Suppressor macrophage treated with lipopolysaccharide for 4 hours (primary cell): ENCODE data around the gene CPNE6.
A peak's percentile ranks its signal among the peaks of the same experiment; 100 is the strongest.
"Not testable (repeated sequence)": the region's sequence is repeated elsewhere in the genome, so short reads cannot be mapped to it uniquely, and the experiment has no call there.

ENCODE experiments used
- DNase-seq: peaks from one replicate; pipeline ENCODE4 v3.0.0-alpha.2; 2020

The CPNE6 gene

GRCh38 chr14:24071144-24071697 is at the start of gene CPNE6:
Gene CPNE6, plus strand, starts transcription at chr14:24071562. Its CDS starts 1,375 bp downstream, at chr14:24072937.
- no peak for DNase-seq

GRCh38 chr14:24024939-24025418 is 46.4 kb upstream of the CPNE6 start:
- not testable (repeated sequence) for DNase-seq

DNA sequence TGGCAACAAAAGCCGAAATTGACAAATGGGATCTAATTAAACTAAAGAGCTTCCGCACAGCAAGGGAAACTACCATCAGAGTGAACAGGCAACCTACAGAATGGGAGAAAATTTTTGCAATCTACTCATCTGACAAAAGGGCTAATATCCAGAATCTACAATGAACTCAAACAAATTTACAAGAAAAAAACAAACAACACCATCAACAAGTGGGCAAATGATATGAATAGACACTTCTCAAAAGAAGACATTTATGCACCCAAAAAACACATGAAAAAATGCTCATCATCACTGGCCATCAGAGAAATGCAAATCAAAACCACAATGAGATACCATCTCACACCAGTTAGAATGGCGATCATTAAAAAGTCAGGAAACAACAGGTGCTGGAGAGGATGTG is 41.7 kb upstream of the CPNE6 start:
- DNase-seq = not testable (repeated sequence)

DNA sequence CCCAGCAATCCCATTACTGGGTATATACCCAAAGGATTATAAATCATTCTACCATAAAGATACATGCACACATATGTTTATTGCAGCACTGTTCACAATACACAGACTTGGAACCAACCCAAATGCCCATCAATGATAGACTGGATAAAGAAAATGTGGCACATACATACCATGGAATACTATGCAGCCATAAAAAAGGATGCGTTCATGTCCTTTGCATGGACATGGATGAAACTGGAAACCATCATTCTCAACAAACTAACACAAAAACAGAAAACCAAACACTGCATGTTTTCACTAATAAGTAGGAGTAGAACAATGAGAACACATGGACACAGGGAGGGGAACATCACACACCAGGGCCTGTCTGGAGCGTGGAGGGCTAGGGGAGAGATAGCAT is 40.0 kb upstream of the CPNE6 start:
- not testable (repeated sequence) for DNase-seq

DNA sequence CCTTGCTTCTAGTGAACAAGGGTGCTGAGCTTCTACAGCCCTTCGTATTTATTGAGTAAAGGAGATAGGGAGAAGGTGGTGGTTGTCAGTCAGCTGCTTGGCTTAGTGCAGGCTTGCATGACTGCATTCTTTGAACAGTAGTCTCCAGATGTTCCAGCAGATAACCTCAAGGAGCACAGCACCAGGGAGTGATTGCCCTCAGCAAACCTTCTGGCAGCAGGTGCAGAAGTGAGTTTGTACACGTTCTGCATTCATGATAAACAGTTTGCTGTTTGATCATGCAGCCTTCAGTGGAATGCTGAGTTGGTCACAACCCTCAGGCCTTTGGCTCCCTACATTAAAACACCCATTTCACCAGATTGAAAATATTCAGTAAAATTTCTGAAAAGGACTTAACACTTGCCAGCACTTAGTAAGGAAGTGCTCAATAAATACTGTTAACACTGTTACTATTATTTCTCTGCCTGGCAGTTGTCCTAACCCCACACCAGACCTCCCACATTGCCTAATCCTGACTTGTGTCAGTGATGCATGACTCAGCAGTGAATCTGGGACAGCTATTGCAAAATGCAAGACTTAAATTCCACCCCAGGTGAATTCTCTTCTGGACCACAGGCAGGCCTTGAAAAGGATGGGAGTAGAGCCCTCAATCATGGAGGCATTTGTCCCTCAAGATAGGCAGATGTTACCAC is 38.5 kb upstream of the CPNE6 start:
- peak; percentile 81 for DNase-seq

DNA sequence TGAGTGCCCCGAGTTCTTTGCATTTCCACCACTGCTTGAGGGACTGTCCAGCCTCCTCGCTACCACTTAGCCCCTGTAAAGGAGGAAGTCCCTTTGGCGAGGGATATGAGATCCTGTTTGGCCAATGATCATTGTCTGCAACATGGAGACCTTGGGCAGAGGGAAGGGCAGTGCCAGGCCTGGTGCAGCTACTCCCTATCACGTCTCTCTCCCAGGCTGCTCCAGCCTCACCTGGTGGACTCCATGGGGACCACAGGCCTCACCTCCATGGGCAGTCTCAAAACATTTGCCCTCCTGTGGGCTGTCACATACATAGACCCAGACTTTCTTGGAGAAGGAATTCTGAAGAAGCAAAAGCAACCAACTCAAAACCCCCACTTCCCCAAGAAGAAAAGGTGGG is 35.6 kb upstream of the CPNE6 start:
- peak; percentile 24 for DNase-seq

DNA sequence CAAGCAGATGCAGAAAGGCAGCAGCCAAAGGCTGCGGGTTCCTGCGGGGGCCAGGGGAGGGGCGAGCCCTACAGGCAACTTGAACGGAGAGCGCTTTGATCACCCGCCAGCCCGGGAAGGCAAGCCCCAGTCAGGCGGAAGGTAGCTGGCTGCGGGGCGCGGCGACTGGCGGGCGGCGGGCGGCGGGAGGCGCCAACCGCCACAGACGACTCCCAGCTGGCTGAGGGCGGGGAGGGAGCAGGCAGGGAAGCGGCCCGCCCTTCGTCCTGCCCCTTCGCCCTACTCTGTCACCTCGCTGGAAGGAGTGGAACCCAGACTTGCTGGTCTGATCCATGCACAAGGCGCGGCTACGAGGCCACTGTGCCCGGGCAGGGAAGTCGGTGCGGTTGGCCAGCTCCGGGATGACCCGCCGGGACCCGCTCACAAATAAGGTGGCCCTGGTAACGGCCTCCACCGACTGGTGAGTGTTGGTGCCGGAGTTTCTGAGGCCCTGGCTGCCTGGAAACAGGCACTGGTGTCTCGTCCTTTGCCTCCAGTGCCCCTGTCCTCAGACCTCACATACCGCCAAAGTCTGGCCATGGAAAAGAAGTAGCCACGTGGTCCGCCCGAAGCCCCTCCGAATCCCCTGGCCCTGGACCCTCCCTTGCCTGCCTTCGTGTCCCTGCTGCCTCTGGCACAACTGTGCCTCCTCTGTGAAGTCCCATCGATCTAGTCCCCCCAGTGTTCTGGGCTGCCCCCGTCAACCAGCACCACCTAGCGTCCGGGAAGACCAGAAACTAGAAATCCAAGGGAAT is 35.0 kb upstream of the CPNE6 start:
- peak; percentile 85 for DNase-seq

DNA sequence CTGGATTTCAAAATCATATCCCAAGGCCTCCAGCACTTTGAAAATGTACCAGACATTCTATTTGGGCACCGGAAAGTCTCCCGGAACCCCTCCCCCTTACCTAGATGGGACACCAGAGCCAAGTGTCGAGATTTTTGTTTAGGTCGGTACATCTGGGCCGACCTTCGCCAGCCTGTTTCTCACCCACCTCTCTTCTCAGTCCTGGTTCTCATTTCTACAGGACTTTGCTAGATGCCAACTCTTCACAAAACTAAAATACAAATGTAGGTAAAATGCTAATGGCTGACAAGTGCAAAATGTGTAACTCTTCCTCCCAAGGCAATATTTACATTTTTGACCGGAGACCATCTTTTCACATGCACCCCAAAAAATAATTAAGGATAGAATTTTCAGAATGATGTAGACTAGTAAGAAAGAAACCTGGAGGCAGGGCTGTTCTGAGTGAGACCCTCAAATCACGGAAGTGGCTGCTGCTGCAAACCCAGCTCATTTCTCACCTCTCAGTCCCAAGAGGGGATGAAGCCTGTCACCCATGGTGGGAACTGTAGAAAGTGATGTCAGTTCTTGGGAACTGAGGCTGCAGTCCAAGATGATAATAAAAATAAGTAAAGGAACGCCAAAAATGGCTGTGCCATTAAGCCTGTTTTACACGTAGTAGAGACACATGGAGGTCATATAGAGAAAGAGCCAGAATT is 34.3 kb upstream of the CPNE6 start:
- DNase-seq = not testable (repeated sequence)

DNA sequence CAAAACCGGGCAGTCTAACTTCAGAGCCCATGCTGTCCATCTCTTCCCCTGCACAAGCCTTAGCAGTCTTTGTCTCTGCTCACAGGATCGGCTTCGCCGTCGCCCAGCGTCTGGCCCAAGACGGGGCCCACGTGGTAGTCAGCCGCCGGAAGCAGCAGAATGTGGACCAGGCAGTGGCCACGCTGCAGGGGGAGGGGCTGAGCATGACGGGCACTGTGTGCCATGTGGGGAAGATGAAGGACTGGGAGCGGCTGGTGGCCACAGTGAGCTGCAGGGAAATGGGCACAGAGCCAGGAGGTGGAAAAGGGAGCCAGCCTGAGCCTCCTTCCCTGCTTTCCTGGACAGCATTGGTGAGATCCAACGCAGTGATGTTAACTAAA is 33.7 kb upstream of the CPNE6 start:
- no peak for DNase-seq

DNA sequence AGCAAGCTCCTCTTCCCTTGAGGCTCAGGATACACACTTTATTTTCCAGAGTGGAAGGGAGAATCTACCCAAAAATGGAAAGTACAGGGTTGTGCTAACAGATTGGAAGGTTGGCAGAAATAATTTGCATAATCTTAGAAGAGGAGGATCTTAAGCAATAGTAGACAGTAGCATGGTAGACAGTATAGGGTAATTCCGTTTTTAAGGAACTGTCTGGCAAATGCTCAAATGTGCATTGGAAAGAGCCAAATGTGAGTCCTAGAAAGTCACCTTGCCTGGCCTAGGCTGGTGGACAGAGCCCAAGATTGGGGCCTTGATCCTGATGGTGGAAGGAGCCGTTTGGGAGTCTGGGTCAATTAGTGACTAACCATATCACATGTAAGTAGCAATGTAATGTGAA is 32.7 kb upstream of the CPNE6 start:
- peak; percentile 70 for DNase-seq

DNA sequence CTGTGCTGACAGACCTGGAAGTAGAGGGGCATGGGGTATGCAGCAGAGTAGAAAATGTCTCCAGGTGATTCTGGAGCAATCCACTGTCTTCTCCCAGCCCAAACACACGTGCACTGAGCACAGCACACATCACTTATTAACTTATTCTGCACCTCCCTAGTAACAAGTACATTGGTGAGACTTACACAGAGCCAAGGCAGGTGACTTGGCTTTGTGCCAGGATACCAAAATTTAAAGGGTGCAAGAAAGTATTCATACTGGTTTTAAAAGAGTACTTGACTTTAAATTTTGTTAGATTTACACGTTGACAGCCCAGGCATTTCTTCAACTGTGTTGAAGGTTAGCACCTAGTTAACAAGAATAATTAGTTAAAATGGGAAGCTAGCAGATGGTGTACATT is 30.7 kb upstream of the CPNE6 start:
- no peak for DNase-seq

GRCh38 chr14:24042746-24043145 is 28.6 kb upstream of the CPNE6 start:
- DNase-seq = no peak

DNA sequence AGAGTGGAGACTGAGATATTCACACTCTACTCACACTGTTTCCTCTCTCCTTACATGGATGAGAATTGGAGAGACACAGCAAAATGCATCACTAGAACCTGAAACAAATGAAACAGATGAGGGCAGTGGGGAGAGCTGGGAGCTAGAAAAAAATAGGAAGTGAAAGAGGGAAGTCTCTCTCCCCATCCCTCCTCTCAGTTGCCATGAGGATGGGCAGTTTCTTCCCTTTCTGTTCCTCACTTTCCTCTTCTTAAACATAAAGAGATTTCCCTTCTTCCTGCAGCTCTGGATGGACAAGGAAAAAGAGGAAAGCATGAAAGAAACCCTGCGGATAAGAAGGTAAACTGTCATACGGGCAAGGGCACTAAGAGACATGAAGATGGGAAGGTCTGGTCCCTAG is 22.4 kb upstream of the CPNE6 start:
- peak; percentile 55 for DNase-seq

- DNase-seq = not testable (repeated sequence)
Measured at GRCh38 chr14:24050753-24051152, 20.6 kb upstream of the CPNE6 start.

DNA sequence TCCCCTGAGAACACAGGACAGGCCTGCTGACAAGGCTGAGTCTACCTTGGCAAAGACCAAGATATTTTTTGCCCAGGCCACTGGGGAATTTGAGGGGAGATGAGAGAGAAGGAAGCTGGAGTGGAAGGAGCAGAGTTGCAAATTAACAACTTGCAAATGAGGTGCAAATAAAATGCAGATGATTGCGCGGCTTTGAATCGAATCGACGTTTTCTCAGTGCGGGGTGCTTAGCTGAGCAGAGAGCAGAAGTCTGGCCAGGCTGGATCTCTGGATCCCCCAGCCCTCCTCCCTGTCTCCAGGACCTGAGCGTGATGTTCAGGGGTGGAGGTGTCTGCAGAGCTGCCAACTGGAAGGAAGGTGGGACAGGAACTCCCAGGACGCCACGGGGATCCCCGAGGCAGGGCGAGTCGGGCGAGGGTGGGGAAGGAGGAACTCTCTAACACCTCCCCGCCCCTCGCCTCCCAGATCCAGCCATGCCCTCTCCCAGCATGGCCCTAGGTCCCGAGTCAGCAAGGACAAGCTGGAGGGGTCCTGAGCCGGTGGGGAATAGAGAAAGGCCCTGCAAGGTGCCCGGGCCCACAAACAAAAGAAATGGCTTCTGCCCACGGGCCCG is 20.1 kb upstream of the CPNE6 start:
- DNase-seq = no peak

- peak; percentile 72 for DNase-seq
Measured at GRCh38 chr14:24051789-24052655, 19.3 kb upstream of the CPNE6 start, which contains the start of gene CARMIL3. Gene CARMIL3, plus strand, starts transcription at chr14:24052009. Its CDS starts 145 bp downstream, at chr14:24052154.

DNA sequence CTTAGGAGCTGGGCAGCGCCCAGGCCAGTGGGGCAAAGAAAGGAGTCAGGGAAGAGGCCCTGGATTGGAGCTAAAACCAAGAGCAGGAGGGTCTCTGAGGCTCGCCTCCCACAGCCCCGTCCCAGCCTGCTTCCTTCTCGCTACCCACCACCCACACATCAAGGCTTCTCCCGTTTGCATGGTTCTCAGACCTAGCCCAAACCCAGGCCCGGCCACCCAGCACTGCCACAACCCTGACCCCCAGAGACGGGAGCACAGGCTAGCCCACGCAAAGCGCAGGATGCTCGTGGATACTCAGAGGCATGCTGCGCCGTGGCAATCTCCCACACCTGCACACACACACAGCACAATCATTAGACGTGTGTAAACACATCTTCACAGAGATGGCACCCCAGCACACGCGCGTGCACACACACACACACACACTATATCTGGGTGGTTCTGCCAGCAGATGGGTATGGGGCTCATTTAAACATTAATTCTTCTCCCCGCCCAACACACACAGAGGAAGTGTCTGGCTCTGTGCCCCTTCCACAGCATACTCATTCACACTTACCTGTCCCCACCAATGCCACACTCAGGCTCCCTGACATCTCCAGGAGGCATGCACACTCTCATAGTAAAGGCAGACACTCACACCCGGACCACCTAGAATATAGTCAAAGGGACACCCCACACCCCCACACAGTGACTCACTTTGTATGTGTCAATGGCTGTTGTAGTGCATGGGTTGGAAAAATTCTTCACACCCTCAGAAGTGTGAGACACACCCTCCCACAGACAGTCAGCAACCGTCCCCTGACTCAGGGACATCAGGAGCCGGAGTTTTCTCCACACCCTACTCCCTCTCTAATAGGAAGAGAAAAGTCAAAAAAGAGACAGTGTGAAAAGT is 18.5 kb upstream of the CPNE6 start:
- peak; percentile 67 for DNase-seq

DNA sequence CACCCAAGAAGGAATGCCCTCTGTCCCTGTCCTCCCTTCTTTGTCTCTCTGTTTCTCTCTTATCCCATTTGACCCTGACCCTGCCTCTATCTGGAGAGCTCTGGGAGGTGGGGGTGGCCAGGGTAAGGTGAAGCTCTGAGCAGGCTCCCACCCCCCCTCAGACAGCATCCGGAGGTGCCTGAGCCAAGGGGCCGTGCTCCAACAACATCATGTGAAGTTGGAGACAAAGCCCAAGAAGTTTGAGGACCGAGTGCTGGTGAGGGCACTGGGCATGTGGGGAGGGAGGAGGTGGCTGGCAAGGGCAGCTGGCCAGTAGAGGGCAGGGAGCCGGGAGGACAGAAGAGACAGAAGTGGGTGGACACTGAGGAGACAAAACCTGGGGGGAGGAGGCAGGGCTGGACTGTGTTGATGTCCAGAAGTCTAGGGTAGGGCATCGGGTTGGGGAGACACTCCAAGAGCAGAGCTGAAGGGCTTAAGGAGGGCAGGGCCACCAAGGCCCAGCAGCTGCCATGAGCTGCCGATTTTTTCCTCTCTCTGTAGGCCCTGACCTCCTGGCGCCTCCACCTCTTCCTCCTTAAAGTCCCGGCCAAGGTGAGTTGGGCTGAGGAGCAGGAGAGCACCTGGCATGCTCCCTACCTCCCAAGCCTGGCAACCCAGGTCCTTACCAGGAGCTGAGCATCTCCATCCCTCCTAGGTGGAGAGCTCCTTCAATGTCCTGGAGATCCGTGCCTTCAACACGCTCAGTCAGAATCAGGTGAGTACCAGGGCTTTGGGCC is 17.6 kb upstream of the CPNE6 start:
- DNase-seq = no peak

DNA sequence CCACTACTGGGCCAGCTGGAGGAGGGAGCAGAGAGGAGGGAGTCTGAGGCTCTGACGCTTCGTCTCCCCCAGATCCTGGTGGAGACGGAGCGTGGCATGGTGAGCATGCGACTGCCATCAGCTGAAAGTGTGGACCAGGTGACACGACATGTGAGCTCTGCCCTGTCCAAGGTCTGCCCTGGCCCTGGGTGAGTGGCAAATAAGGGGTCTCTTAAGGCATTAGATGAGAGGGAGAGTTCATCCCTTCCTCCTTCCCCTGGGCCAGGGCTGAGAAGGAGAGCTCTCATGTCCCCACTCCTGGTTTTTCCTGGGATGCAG is 17.1 kb upstream of the CPNE6 start:
- DNase-seq = no peak

DNA sequence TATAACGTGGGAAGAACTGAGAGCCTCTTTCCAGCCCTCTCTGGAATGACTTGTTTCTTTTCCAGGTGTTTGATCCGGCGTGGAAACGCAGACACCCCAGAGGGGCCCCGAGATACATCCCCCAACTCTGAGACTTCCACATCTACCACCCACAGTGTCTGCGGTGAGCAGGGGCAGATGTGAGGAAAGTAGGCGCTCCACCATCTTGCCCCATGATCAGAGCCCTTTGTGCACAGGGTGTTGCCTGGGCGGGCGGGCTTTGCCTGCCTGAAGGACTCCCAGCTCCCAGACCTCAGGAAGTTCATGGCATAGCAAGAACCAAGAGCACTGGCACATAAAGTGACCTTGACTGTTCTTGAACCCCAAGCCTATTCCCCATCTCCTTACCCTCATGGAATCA is 16.7 kb upstream of the CPNE6 start:
- DNase-seq = no peak
